ENCODE results near the gene MTMR11. TPM values are rescaled to one million over a fixed set of nuclear protein-coding genes. Genes with fewer than 3 reads are reported as not detected.
"Not testable (repeated sequence)": the region's sequence is repeated elsewhere in the genome, so short reads cannot be mapped to it uniquely, and the experiment has no call there.

MTMR11 gene
- total RNA-seq, 1 experiment from 2014 or later, result 23.8 TPM

DNA sequence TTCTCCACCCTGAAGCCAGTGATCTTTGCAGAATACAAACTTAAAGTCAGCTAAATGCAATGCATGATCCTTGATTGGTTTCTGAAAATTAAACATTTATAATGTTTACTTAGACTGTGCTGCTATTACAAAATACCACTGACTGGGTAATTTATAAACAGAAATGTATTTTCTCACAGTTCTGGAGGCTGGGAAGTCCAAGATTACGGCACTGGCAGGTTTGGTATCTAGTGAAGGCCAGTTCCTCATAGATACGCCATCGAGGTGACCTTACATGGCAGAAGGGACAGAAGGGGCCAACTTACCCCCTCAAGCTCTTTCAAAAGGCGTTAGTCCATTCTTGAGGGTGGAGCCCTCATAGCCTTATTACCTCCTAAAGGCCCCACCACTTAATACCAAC is 40.1 kb downstream of the MTMR11 start:
- no TSS peak for BruUV-seq (replicated peaks)
- H3K27me3 Mint-ChIP-seq (ENCODE audit: insufficient read depth, unreplicated experiment), result no peaks in the 10 kb centered on the region
- intact Hi-C loops (cut with micrococcal nuclease), result no loop called here
- H3K36me3 Mint-ChIP-seq (ENCODE audit: insufficient read depth, unreplicated experiment), result no peaks in the 10 kb centered on the region
- peaks cover 16% of the 10 kb centered on the region for H3K4me1 Mint-ChIP-seq (ENCODE audit: insufficient read depth, unreplicated experiment)
- ChIA-PET CTCF (no interaction called here), POLR2A (interaction anchor here (1.0 to 5.9 kb wide), 2 partner anchors 10 to 32 kb away, joined by 3 to 92 read pairs; a partner anchor contains a TSS)
- no peak overlapping the region for H3K4me3 Mint-ChIP-seq (ENCODE audit: unreplicated experiment)
- TF ChIP-seq CTCF (IDR thresholded peaks at IDR 0.05; ENCODE audit: unreplicated experiment), result no peak
- H3K9me3 Mint-ChIP-seq (ENCODE audit: unreplicated experiment), result no peaks in the 10 kb centered on the region
- no peak for DNase-seq (ENCODE audit: unreplicated experiment)
- H3K27ac Mint-ChIP-seq (ENCODE audit: low read depth, unreplicated experiment), result no peak overlapping the region

- ChIA-PET POLR2A (interaction anchor here (0.6 to 11.7 kb wide), 22 partner anchors 9 to 1334 kb away, joined by 3 to 632 read pairs (median 24); partner anchors contain the start of genes BOLA1, MTMR11, OTUD7B and SF3B4), CTCF (interaction anchor here (0.6 to 1.7 kb wide), 18 partner anchors 12 to 318 kb away, joined by 3 to 8 read pairs (median 3); partner anchors contain the start of gene OTUD7B)
- TF ChIP-seq CTCF (IDR thresholded peaks at IDR 0.05; ENCODE audit: unreplicated experiment), result no peak
- Mint-ChIP-seq H3K4me1 (ENCODE audit: insufficient read depth, unreplicated experiment) (no peaks in the 10 kb centered on the region), H3K4me3 (ENCODE audit: unreplicated experiment) (no peak overlapping the region), H3K27me3 (ENCODE audit: insufficient read depth, unreplicated experiment) (no peaks in the 10 kb centered on the region), H3K9me3 (ENCODE audit: unreplicated experiment) (no peaks in the 10 kb centered on the region), H3K36me3 (ENCODE audit: insufficient read depth, unreplicated experiment) (no peaks in the 10 kb centered on the region), H3K27ac (ENCODE audit: low read depth, unreplicated experiment) (no peak overlapping the region)
- no TSS peak for BruUV-seq (replicated peaks)
- DNase-seq (ENCODE audit: unreplicated experiment), result peak; percentile 67
- intact Hi-C loops (cut with micrococcal nuclease), result loop anchor here (1.0 to 2.0 kb wide), 4 partner anchors 38 to 298 kb away; partner anchors contain the start of gene SF3B4
These were observed 47.7 kb downstream of the MTMR11 start for GRCh38 chr1:149888999-149889289.

DNA sequence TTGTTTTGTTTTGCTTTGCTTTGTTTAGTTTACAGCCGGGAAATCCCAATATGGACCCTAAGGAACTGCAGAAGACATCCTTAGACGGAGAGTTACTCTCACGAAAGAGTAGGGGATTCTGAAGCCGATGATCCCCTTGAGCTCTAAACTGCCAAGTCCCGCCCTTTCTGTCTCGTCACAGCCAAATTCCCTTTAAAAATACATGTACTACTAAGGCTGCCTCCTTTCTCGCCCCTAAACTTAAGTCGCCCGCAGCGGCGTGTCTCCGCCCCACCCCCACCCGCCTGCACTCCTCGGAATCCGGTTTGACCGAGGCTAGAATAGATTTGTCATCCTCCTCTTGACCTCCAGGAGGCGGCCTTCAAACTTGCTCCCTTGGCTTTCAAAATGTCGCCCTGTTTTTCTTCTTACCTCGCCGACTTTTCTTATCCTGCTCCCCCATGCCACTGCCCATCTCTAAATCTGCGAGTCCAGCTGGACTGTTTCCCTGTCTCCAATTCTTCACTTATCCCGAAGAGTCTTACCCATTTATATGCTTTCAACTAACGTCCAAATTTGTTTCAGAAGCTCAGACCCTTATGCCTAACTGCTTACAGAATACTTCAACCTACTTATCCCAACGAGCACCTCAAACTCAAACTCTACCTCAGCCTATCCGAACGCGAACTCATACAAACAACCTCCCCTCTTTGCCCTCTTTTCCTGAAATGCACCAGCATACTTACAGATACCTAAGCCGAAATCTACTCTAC is 48.3 kb downstream of the MTMR11 start:
- intact Hi-C loops (cut with micrococcal nuclease), result loop anchor here (1.0 to 2.0 kb wide), 4 partner anchors 38 to 298 kb away; partner anchors contain the start of gene SF3B4
- no peak overlapping the region for H3K27ac Mint-ChIP-seq (ENCODE audit: low read depth, unreplicated experiment)
- H3K27me3 Mint-ChIP-seq (ENCODE audit: insufficient read depth, unreplicated experiment), result no peaks in the 10 kb centered on the region
- H3K9me3 Mint-ChIP-seq (ENCODE audit: unreplicated experiment), result no peaks in the 10 kb centered on the region
- H3K4me1 Mint-ChIP-seq (ENCODE audit: insufficient read depth, unreplicated experiment), result no peaks in the 10 kb centered on the region
- BruUV-seq (replicated peaks), result no TSS peak
- POLR2A ChIA-PET, result interaction anchor here (0.6 to 11.7 kb wide), 53 partner anchors 9 to 1334 kb away, joined by 3 to 632 read pairs (median 9); partner anchors contain the start of genes ANP32E, BOLA1, MCL1 and MTMR11
- TF ChIP-seq CTCF (IDR thresholded peaks at IDR 0.05; ENCODE audit: unreplicated experiment), result peak; percentile 86
- CTCF ChIA-PET, result interaction anchor here (0.6 to 1.7 kb wide), 26 partner anchors 11 to 318 kb away, joined by 3 to 8 read pairs (median 3); partner anchors contain the start of genes OTUD7B and VPS45
- no peak overlapping the region for H3K4me3 Mint-ChIP-seq (ENCODE audit: unreplicated experiment)
- DNase-seq (ENCODE audit: unreplicated experiment), result peak; percentile 95
- no peaks in the 10 kb centered on the region for H3K36me3 Mint-ChIP-seq (ENCODE audit: insufficient read depth, unreplicated experiment)

GRCh38 chr1:149887456-149888246 is 49.0 kb downstream of the MTMR11 start:
- no peak overlapping the region for H3K4me3 Mint-ChIP-seq (ENCODE audit: unreplicated experiment)
- H3K27ac Mint-ChIP-seq (ENCODE audit: low read depth, unreplicated experiment), result no peak overlapping the region
- no peaks in the 10 kb centered on the region for H3K4me1 Mint-ChIP-seq (ENCODE audit: insufficient read depth, unreplicated experiment)
- H3K27me3 Mint-ChIP-seq (ENCODE audit: insufficient read depth, unreplicated experiment), result no peaks in the 10 kb centered on the region
- DNase-seq (ENCODE audit: unreplicated experiment), result peak; percentile 99
- BruUV-seq (replicated peaks), result TSS peak; percentile 3
- TF ChIP-seq CTCF (IDR thresholded peaks at IDR 0.05; ENCODE audit: unreplicated experiment), result peak; percentile 18
- no peaks in the 10 kb centered on the region for H3K9me3 Mint-ChIP-seq (ENCODE audit: unreplicated experiment)
- CTCF ChIA-PET, result interaction anchor here (0.5 to 1.7 kb wide), 15 partner anchors 17 to 756 kb away, joined by 3 to 8 read pairs (median 3); partner anchors contain the start of gene VPS45
- POLR2A ChIA-PET, result interaction anchor here (0.6 to 11.7 kb wide), 64 partner anchors 9 to 1119 kb away, joined by 3 to 632 read pairs (median 8); partner anchors contain the start of genes ANP32E, BOLA1, MCL1 and MINDY1
- intact Hi-C loops (cut with micrococcal nuclease), result loop anchor here (1.0 to 2.0 kb wide), 6 partner anchors 39 to 299 kb away; partner anchors contain the start of gene SF3B4
- H3K36me3 Mint-ChIP-seq (ENCODE audit: insufficient read depth, unreplicated experiment), result no peaks in the 10 kb centered on the region

DNA sequence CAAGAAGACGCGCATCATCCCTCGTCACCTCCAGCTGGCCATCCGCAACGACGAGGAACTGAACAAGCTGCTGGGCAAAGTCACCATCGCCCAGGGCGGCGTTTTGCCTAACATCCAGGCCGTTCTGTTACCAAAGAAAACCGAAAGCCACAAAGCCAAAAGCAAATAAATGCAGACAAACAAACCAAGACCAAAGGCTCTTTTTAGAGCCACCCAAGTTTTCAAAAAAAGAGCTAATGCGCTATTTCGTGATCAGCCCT is 49.6 kb downstream of the MTMR11 start:
- CTCF ChIA-PET, result interaction anchor here (0.5 to 1.7 kb wide), 4 partner anchors 43 to 279 kb away, joined by 3 to 8 read pairs (median 4); no protein-coding TSS in a partner anchor
- H3K27me3 Mint-ChIP-seq (ENCODE audit: insufficient read depth, unreplicated experiment); H3K4me1 Mint-ChIP-seq (ENCODE audit: insufficient read depth, unreplicated experiment); DNase-seq (ENCODE audit: unreplicated experiment); H3K36me3 Mint-ChIP-seq (ENCODE audit: insufficient read depth, unreplicated experiment); H3K4me3 Mint-ChIP-seq (ENCODE audit: unreplicated experiment); H3K27ac Mint-ChIP-seq (ENCODE audit: low read depth, unreplicated experiment); H3K9me3 Mint-ChIP-seq (ENCODE audit: unreplicated experiment); BruUV-seq (replicated peaks): not testable (repeated sequence)
- intact Hi-C loops (cut with micrococcal nuclease), result loop anchor here (1.0 kb wide), 2 partner anchors 52 to 282 kb away; no protein-coding TSS in a partner anchor
- POLR2A ChIA-PET, result interaction anchor here (0.6 to 11.7 kb wide), 67 partner anchors 8 to 1119 kb away, joined by 3 to 632 read pairs (median 7); partner anchors contain the start of genes ANP32E, BOLA1, MCL1 and MINDY1
